ENCODE results near the gene DHDDS. TPM values are rescaled to one million over a fixed set of nuclear protein-coding genes. Genes with fewer than 3 reads are reported as not detected.
"Not testable (repeated sequence)": the region's sequence is repeated elsewhere in the genome, so short reads cannot be mapped to it uniquely, and the experiment has no call there.

Gene DHDDS
- total RNA-seq, result 10 to 100 TPM; 83.5 to 88.5 TPM

GRCh38 chr1:26431979-26432695 lies at the start of gene DHDDS:
Gene DHDDS, plus strand, starts transcription at chr1:26432321. Its CDS starts 625 bp downstream, at chr1:26432946.
- Histone ChIP-seq H3K4me1 (peaks cover 13% of the 10 kb centered on the region), H3K4me3 (peak within 1 kb of the TSS; percentile 60), H3K9me3 (no peaks in the 10 kb centered on the region), H3K9ac (ENCODE audit: low read depth in 2 of 2, low read length in 2 of 2) (peak within 1 kb of the TSS; percentile 72 to 79), H3K27ac (peak within 1 kb of the TSS; percentile 79), H3K36me3 (no peaks in the 10 kb centered on the region), H3K27me3 (no peaks in the 10 kb centered on the region)
- DNase-seq, result peak; percentile 98
- intact Hi-C loops (cut with DNase I), result no loop called here
- TF ChIP-seq CTCF (IDR thresholded peaks at IDR 0.05), result no peak

GRCh38 chr1:26384076-26384475 lies 48.0 kb upstream of the DHDDS start:
- no peak overlapping the region for H3K9ac ChIP-seq (ENCODE audit: low read depth in 2 of 2, low read length in 2 of 2)
- H3K4me1 ChIP-seq, result no peaks in the 10 kb centered on the region
- no peaks in the 10 kb centered on the region for H3K27me3 ChIP-seq
- H3K9me3 ChIP-seq, result no peaks in the 10 kb centered on the region
- no peak overlapping the region for H3K27ac ChIP-seq
- H3K36me3 ChIP-seq, result no peaks in the 10 kb centered on the region
- no peak for TF ChIP-seq CTCF (IDR thresholded peaks at IDR 0.05)
- intact Hi-C loops (cut with DNase I), result no loop called here
- no peak for DNase-seq
- H3K4me3 ChIP-seq, result no peak overlapping the region

- H3K9me3 ChIP-seq; DNase-seq; H3K9ac ChIP-seq (ENCODE audit: low read depth in 2 of 2, low read length in 2 of 2); H3K36me3 ChIP-seq; intact Hi-C loops (cut with DNase I); H3K27me3 ChIP-seq; H3K4me3 ChIP-seq; H3K4me1 ChIP-seq; H3K27ac ChIP-seq: not testable (repeated sequence)
Measured at GRCh38 chr1:26385063-26385462, 47.1 kb upstream of the DHDDS start.

- Histone ChIP-seq H3K27ac (no peak overlapping the region), H3K9ac (ENCODE audit: low read depth in 2 of 2, low read length in 2 of 2) (no peak overlapping the region), H3K4me1 (no peaks in the 10 kb centered on the region), H3K4me3 (no peak overlapping the region), H3K9me3 (no peaks in the 10 kb centered on the region), H3K27me3 (no peaks in the 10 kb centered on the region), H3K36me3 (no peaks in the 10 kb centered on the region)
- TF ChIP-seq CTCF (IDR thresholded peaks at IDR 0.05), result no peak
- intact Hi-C loops (cut with DNase I), result no loop called here
- DNase-seq, result no peak
Measured at GRCh38 chr1:26387447-26387846, 44.7 kb upstream of the DHDDS start.

GRCh38 chr1:26388791-26389445 lies 43.2 kb upstream of the DHDDS start:
- DNase-seq, result no peak
- intact Hi-C loops (cut with DNase I), result no loop called here
- Histone ChIP-seq H3K9me3 (no peaks in the 10 kb centered on the region), H3K4me3 (no peak overlapping the region), H3K4me1 (no peaks in the 10 kb centered on the region), H3K9ac (ENCODE audit: low read depth in 2 of 2, low read length in 2 of 2) (no peak overlapping the region), H3K27me3 (no peaks in the 10 kb centered on the region), H3K27ac (no peak overlapping the region), H3K36me3 (no peaks in the 10 kb centered on the region)
- no peak for TF ChIP-seq CTCF (IDR thresholded peaks at IDR 0.05)
